GDM1 (cell line): ENCODE data around the gene CCDC179.

ENCODE experiments used
- DNase-seq: peaks from one replicate; lab custom pipeline; 2025; lab: John Stamatoyannopoulos, UW

CCDC179 gene

DNA sequence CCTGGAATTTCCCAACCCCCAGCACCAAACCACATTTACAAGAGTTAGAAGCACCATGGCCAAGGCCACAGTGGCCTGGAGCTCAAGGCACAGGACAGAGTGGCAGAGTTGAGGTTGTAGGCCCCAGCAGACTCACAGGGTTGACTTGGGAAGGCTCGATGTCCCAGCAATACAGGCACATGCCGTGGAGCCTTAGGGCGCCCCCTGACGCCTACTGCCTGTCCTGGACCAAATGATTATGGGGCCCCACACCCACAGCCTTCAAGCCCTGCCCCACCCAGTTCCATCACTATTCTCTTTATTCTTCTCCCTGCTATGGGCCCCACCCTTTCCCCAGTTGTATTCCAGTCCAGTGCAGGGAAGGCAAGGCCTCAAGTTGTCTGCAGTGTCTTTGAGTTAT is at the start of gene CCDC179:
CCDC179 (minus strand) TSS at position 234 of the 400 bp plus-strand sequence; CDS start at position 181, 53 bp downstream.
- DNase-seq = no peak

DNA sequence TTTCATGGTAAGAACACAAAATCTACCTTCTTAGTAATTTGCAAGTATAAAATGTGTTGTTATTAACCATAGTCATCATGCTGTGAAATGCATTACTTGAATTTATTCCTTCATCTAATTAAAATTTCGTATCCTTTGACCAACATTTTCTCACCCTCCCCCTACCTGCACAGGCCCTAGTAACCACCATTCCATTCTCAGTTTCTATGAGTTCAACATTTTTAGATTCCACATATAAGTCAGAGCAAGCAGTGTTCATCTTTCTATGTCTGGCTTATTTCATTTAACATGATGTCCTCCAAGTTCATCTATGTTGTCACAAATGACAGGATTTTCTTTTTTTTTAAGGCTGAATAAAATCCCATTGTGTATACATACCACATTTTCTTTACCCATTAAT is 43.5 kb upstream of the CCDC179 start:
- no peak for DNase-seq

DNA sequence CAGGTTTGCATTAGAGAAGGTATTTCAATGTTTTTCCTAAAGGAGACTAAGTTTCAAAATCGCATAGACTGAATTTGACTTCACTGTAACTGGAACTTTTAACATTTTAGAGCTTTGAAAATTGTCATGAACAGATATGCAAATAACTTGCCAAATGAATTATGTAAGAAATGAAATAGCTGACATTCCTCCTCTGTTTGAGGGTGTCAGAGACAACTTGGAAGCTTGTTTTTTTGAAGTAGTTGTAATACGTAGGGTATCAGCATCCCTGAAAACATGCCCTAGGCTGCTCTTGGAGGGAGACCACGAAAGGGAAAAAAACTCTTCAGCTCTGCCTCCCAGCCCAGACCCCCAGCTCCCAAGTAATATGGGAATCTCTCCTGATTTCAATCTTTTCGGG is 41.3 kb upstream of the CCDC179 start:
- DNase-seq = no peak

DNA sequence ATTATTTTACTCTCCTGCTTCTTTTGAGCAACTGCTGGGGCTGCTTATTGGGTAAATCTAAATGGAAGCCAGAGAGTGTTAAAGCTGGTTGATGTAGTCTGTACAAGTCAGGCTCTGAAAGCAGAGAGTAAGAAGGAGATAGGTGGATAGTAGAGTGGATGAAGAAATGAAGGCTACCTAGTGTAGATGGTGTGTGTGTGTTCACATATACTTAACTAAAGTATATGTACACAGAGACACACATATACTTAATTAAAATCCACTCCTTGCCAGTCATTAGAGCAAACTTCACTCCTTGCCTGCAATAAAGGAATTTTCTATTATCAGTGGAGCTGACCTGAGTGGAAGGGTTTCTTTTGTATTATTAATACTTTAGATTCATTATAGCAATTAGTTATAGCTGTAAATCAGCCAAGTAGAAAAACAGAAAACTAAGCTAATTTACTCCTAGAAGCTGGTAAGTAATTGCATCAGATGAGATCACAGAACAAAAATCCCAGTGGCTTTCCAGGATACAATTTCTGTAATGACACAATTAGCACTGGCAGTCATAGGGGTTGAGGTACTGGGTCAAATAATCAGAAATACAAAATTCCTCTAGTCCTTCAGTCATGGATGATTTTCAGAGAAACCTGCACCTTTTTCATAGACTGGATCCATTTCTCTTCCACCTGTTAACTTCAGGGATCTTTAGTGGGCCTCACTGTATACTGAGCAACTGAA is 40.7 kb upstream of the CCDC179 start:
- DNase-seq = no peak

DNA sequence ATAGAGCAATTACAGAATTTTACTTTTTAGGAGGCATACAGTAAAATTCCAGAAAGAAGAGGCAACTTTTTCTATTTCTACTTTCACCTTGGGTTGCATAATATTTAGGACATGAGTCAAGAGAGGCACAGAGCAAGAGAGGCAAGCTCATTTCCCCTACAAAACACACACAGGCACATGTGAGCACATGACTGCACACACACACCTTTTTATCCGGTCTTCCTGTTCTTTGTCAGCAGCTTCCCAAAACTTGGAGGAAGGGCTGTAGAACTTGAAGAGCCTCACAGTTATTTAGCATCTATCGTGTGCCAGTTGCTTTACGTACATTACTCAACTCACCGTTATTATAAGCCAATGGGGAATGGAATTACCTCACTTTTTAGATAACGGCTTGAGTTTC is 37.8 kb upstream of the CCDC179 start:
- no peak for DNase-seq

DNA sequence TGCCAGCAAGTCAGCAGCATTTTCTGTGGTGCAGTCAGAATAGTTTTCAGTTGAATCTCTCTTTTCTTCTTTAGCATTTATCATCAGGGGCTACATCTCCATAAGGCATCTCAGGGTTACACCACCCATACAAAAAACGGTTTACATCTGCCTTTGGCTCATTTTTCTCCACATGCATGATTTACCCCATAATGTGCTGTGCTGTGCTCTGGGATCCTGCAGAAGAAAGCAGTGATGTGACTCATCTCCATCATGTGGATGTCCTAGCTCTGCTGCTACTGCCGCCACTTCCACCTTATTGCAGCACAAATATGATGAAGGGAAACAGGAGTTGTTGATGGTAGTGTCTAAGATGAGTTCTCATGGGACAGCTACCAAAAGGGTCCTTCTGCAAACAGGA is 30.0 kb upstream of the CCDC179 start:
- no peak for DNase-seq

DNA sequence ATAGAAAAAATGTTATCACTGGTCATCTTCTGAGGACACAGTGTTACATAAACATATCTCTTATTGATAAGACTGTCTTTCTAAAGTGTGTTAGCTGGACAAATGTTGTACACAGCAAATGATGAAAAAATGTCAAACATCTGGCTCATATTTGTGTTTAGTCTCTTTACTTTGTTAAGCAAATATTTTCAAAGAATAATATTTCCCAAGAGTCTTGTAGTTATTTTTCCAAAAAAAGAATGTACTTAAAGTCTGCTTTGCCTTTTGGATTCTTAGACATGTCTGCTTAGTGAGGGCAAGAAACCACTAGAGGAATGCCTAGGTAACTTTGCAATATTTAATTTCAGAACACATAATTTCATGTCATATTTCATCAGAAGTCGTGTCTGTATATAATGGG is 23.9 kb upstream of the CCDC179 start:
- DNase-seq = no peak

DNA sequence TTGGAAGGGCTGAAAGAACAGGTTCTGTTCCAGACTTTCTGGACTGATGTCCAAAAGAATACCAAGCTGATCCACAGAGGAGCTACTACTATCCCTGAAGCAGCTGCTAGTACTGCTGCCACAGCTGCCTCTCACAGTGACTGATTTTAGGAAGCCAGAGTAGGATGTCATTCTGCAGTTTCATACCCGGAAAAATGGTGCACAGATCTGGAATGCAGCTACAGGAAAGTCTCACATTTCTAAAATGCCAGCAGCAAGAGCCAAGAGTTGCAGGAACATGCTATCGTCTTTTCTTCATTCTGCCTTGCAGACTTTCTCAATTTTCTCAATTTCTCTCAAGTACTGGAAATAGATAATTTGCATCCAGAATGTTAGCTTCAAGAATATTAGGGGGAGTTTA is 19.4 kb upstream of the CCDC179 start:
- DNase-seq = no peak

DNA sequence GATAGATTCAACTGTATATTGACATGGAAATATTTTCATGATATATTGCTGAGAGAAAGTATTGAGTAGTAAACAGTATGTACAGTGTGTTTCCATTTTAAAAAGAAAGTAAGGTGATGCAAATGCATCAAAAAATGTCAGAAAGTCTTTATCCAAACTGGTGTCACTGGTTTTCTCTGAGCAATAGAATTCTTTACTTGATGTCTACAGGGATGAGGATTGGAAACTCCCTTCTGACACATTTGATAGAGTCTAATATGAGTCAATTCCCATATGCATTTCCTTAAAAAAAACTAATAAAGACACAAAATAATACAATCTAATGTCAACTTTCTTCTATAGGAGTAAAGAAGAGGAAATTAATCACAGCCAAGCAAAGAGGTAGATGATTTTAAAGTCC is 18.3 kb upstream of the CCDC179 start:
- DNase-seq = no peak

DNA sequence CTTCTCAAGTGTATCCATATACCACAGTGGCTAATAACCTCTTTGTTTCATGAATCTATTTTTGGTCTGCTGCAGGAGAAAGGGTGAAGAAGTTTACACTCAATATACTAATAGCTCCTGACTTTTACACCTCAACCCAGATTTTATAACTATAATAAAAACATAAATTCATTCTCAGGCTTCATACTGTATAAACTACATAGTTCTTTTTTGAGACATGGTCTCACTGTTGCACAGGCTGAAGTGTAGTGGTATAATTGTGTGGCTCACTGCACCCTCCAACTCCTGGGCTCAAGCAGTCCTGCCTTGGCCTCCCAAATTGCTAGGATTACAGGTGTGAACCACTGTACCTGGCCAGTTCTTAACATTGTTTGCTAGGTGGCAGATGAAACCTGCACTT is 17.8 kb upstream of the CCDC179 start:
- DNase-seq = no peak

DNA sequence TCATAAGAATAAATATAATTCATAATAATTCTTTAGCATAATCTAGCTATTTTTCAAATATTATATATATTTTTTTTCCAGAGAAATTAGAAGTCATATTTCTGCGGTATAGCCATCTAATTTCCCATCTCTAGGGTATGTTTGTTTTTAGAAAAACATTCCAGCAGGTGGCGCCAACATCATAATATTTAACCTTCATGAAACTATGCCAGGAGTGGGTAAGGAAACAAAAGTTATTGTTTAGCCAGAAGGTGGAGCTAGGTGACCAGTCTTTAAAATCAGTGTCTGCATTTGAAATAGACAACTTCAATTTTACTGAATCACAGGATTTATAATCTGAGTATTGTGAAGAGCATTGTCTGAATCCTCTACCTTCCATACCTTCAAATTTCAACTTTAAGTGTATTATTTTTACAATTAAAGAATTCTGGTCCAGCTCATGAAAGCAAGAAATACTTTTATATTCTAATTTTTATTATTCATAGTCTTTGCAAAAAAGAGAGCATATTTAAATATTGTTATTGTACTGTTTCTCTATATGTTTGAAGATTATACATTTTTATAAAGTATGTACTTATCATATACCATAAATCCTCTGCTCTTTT is 15.7 kb upstream of the CCDC179 start:
- peak; percentile 57 for DNase-seq

DNA sequence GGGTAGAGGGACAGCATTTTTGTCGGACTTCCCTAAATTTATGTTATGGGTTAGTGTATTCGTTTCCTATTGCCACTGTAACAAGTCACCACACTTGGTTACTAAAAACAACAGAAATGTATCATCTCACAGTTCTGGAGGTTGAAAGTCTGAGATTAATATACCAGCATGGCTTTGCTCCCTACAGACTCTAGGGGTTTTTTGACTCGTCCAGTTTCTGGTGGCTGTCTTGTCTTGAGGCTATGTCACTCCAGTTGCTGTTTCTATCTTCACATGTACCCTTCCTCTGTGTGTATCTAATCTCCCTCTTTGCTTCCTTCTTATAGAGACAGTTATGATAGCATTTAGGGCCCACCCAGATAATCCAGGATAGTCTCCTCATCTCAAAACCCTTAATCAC is 9.1 kb upstream of the CCDC179 start:
- no peak for DNase-seq

DNA sequence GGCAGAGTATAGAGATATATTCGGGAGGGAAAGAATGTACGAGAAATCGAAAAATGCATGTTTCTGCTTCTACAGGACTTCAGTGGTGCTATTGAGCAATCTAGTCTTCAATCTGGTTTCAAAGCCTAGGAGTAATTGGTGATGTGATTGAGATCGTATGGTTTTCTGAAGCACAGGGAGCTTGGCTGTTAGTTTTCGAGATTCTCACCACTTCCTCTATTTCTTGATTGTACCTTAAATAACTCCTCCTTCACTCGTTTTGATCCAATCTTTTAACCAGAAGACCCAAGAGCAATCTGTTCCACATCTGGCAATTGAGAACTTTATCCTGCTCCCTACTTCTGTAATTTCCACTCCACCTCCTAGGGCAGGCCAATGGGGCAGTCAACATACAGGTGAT is 518 bp downstream of the CCDC179 start:
- no peak for DNase-seq

DNA sequence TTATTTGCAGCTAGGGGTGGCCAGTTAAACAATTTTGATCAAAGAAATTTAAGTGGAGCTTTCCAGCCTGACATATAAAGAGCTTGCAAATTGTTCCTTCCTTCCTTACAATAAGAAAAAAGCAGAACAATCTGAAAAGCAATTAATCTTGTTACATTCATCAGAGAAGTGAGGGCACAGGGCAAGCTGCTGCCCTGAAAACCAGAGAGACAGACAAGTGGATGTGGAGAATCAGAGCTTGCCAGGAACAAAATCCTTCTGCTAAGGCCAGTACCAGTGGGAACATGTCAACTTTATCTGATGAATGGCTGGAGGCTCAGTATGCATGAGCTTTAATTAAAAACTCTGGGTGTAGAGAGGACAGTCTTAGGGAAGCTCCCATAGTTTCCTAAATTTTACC is 8.8 kb downstream of the CCDC179 start:
- DNase-seq = no peak

DNA sequence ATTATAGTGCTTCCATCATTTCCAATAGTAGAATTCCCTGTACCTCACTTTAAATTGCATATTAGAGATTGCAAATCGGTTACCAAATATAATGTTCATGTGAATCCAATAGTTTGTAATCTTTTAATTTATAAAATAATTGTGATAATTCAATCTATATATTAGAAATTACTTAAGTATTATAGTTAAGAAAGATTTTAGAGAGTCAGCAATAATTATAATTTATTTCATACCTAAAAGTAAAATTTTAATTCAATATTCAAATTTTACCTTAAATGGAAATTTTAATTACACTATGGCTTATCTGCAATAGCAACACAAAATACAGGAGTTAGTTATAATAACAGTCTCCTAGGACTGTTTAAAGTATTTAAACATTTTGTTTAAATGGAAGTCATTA is 13.5 kb downstream of the CCDC179 start:
- no peak for DNase-seq

DNA sequence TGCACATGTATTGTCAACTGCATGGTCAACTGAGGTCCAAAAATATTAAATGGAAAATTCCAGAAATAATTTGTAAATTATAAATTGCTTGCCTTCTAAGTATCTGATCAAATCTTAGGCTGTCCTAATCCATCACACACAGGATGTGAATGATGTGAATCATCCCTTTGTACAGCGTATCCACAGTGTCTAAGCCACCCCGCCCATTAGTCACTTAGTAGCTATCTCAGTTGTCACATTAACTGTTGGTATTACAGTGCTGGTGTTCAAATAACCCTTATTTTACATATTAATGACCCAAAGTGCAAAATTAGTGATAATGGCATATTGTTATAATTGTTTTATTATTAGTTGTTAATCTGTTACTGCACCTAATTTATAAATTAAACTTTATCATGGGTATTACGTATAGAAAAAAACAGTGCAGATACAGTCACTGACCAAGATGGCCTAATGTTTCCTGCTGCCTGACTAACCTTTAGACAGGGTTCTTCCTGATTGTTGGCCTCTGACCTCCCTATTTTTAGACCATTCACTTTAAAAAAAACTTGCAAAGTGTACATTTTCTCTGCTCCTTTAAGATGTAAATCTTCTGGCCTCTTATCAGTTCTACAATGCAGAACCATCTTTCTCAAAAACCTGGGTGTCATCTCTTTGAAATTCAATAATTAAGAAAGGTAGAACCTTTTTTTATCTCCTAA is 27.8 kb downstream of the CCDC179 start:
- DNase-seq = no peak

DNA sequence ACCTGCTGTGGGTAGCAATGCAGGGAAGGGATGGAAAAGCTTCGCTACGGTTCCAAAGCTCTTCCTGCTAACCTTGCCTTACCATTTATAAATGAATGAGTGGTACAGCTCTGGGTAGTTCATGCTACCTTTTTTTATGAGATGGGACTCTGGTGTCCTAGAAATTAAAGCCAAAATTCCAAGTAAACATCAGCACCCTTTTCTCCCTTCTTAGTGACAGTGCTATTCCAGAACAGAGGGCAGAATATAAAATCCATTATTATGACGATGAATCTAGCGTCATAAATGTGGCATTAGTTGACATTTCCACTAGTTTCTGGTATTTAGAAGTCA is 30.2 kb downstream of the CCDC179 start:
- DNase-seq = no peak

DNA sequence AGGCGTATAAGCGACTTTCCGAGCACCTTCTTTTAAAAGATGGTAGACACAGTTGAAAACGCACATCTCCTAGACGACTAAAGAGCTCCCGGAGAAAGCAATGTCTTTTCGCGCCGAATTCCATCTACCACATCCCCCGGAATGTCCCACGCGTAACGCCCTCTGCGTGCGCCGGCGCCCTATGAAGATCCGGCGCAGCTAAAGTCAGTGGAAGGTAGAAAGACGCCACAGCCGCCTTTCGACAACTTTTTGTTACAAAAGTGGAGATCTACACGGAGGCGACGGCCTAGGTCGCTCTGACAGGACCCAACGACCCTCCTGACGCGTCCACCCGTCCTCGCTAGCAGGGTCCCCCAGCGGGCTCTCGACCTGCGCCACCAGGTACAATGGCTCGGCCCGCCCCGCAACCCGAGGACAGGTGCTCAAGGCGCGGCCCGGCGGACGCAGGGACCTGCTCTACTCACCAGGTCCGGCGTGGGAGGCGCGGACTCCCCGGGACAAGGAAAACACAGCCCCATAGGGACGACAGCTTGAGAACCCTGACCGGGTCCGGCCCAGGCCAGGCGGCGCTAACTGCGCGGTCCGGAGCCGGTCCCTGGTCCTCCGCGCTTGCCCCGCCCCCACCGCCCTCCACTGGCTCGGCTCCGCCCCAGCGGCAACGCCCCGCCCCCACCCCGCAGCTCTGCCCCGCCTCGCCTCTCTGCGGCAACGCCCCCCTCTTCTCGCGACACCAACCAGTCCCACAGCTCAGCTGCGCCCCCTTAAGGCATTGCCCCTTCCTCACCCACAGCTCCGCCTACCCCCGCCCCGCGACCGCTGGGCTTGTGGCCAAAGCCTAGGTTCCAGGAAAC is 30.8 kb downstream of the CCDC179 start, which contains the start of gene SVIP:
SVIP (minus strand) TSS at position 571 of the 851 bp plus-strand sequence; CDS start at position 518, 53 bp downstream.
- DNase-seq = peak; percentile 94

DNA sequence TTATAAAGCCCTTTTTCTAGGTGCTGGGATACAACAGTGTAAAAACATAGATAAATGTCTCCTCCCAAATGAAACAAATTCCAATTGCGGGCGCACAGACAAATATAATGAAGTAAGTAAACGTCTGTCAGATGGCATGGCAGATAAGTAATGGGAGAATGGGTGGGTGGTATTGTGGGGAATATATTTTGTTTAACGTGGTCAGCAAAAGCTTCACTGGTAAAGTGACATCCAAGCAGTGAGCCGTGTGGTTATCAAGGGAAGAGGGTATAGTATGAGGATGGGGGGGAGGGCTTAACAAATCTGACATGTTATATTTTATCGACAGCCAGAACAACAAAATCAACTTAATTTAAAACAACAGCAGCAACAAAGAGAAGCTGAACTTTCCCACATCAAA is 31.9 kb downstream of the CCDC179 start:
- DNase-seq = no peak

DNA sequence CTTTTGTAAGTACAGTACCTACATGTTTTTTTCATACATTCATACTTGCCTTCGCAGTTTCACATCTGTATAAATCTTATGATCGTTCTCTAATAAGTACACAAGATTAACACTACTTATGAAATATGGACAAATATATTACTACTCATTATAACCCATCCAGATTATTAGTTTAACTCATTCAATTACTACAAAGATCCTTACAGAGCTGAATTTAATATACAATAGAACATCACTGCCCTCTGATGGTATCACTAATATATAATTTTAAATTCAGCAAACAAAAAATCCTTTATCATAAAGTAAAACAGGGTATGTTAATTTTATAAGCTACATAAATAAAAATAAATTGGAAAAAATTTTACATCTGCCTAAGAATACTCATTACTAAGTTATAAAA is 38.1 kb downstream of the CCDC179 start:
- no peak for DNase-seq

DNA sequence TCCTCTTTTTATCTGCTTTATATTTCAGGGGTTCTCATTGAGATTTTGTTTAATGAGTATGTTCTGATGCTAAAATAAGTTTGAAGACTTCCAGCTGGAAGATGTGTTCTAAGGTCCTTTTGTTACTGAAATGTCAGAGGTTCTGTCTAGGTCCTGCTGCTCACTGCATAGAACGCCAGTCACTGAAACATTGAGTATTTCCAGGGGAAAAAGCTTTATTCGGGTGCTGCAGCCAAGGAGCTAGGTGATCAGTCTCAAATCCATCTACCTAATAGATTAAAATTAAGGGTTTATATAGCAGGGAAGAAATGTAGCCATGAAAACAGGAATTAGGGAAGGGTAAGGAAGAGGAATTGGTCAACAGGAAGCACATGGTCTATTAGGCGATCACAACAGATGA is 50.4 kb downstream of the CCDC179 start:
- DNase-seq = no peak

DNA sequence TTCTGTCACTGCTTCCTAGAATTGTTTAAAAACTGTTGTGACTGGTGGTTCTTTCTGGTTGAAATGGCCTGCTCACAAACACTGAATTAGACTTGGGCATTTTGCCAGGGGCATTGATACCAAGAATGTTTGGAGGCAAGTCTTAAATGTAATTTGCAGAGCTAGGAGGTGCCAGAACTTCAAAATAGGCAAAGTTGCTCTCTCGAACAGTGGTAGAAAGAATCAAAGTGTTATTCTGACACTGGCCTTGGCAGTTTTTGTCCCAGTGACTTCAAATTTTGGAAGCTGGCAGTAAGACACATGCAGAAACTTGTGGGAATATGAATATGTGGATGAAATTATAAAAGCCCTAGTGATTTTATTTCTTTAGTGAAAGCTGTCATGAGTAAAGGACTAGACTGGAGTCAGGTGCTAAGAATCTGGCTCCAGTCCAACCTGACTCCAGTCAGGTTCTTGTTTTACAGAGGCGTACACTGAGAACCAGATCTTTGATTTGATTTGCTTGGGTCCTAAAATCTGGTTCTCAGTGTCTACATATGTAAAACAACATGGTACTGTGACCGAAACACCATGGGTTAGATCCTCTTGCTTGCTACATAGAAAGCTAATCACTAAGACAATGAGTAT is 51.6 kb downstream of the CCDC179 start:
- no peak for DNase-seq
